Endothelial cell of umbilical vein (primary cell): ENCODE measurements around the gene TMPRSS5.

Source experiments
- FOS ChIP-seq: IDR thresholded peaks from 2 replicates; pipeline ENCODE4 v1.6.1; 2011; ENCODE audit warnings: mild to moderate bottlenecking, low read length, moderate library complexity, borderline replicate concordance; ENCODE audit not compliant: insufficient read depth
- JUN ChIP-seq: IDR thresholded peaks from 2 replicates; pipeline ENCODE4 v1.6.1; 2011; ENCODE audit warnings: borderline replicate concordance, low read depth; ENCODE audit not compliant: insufficient read length, insufficient read depth
- POLR2A ChIP-seq: IDR thresholded peaks from 2 replicates; pipeline ENCODE4 v1.6.1; 2012; ENCODE audit warnings: low read depth, mild to moderate bottlenecking, control low read depth, low read length
- TF ChIP-seq, protein P1 (sequence below), 2 donors: IDR thresholded peaks; 1 replicate in 1 of 2; 2 replicates in 1 of 2; pipeline ENCODE4 v1.5.1; 2011; ENCODE audit warnings: low read length in 2 of 2, mild to moderate bottlenecking in 2 of 2, moderate library complexity in 2 of 2, control low read depth in 1 of 2, inconsistent platforms in 1 of 2, low read depth in 1 of 2; ENCODE audit not compliant: insufficient read depth in 1 of 2; ENCODE audit errors: extremely low read depth in 1 of 2

DNA sequence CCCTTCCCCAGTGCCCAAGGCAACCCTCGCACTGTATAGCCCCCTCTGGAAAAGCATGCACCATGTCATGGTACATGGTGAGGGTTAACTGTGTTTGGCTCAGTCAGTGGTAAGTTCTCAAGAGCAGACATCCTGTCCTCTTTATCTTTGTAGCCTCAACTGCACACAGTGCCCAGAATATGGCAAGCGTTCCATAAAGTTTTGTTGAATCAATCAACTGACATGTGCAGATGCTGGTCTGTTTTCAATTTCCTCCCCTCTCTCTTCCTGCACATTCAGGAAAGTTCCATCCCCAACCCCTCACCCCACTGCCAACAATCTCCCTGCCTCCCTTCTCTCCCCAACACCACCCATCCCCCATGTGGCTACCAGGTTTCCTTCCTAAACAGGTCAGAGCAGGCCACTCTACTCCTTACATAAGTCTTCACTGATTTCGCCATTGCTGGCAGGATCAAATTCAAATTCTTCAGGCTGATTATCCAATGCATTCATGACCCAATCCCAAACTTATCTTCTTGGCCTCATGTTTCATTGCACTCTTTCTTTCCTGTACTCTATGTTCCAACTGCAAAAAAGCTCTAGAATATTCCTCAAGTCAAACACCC lies 15.5 kb upstream of the TMPRSS5 start:
- TF ChIP-seq, protein P1, sequence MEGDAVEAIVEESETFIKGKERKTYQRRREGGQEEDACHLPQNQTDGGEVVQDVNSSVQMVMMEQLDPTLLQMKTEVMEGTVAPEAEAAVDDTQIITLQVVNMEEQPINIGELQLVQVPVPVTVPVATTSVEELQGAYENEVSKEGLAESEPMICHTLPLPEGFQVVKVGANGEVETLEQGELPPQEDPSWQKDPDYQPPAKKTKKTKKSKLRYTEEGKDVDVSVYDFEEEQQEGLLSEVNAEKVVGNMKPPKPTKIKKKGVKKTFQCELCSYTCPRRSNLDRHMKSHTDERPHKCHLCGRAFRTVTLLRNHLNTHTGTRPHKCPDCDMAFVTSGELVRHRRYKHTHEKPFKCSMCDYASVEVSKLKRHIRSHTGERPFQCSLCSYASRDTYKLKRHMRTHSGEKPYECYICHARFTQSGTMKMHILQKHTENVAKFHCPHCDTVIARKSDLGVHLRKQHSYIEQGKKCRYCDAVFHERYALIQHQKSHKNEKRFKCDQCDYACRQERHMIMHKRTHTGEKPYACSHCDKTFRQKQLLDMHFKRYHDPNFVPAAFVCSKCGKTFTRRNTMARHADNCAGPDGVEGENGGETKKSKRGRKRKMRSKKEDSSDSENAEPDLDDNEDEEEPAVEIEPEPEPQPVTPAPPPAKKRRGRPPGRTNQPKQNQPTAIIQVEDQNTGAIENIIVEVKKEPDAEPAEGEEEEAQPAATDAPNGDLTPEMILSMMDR (IDR thresholded peaks at IDR 0.05; ENCODE audit: extremely low read depth in 1 of 2, insufficient read depth in 1 of 2, low read depth in 1 of 2, low read length in 2 of 2), result no peak
- TF ChIP-seq FOS (no peak), POLR2A (no peak), JUN (no peak)
